Measurements from ENCODE around the gene SCNN1B. TPM values are rescaled to one million over a fixed set of nuclear protein-coding genes. Genes with fewer than 3 reads are reported as not detected.

The SCNN1B gene
- polyA plus RNA-seq, 1 donor from 2014 or later, result not detected

- TF ChIP-seq EZH2 (IDR thresholded peaks at IDR 0.05; ENCODE audit: borderline replicate concordance, insufficient read depth, low read length, poor library complexity, severe bottlenecking) (no peak), RAD21 (conservative IDR thresholded peaks at IDR 0.05) (no peak), MXI1 (conservative IDR thresholded peaks at IDR 0.05; ENCODE audit: poor library complexity, severe bottlenecking) (no peak), POLR2AphosphoS5 (IDR thresholded peaks at IDR 0.05) (no peak), REST (IDR thresholded peaks at IDR 0.05; ENCODE audit: borderline replicate concordance) (no peak)
- H3K27me3 ChIP-seq (ENCODE audit: insufficient read depth, low read depth, low read length), result no peaks in the 10 kb centered on the region
These were observed 19.2 kb downstream of the SCNN1B start for GRCh38 chr16:23321206-23321875.

GRCh38 chr16:23323224-23324030 lies 21.3 kb downstream of the SCNN1B start:
- Histone ChIP-seq H3K9ac (ENCODE audit: low read length) (no peak overlapping the region), H3K4me3 (ENCODE audit: low read length) (no peak overlapping the region), H3K36me3 (ENCODE audit: insufficient read depth, low read length) (no peaks in the 10 kb centered on the region), H3K9me3 (ENCODE audit: low read length) (no peaks in the 10 kb centered on the region), H3K4me2 (ENCODE audit: low read length) (no peak overlapping the region), H3K27ac (ENCODE audit: low read length) (no peak overlapping the region), H3K79me2 (replicated peaks; ENCODE audit: insufficient read depth, low read length) (no peaks in the 10 kb centered on the region), H3F3A (ENCODE audit: insufficient read depth, low read length, poor library complexity, severe bottlenecking) (no peaks in the 10 kb centered on the region), H4K20me1 (ENCODE audit: insufficient read depth) (no peaks in the 10 kb centered on the region), H2AFZ (ENCODE audit: low read depth, low read length) (no peak overlapping the region), H3K9me2 (ENCODE audit: insufficient read depth, low read length) (no peaks in the 10 kb centered on the region), H3K27me3 (ENCODE audit: insufficient read depth, low read depth, low read length) (no peaks in the 10 kb centered on the region)
- no peak for TF ChIP-seq RAD21 (conservative IDR thresholded peaks at IDR 0.05)

More at GRCh38 chr16:23321206-23321875, 19.2 kb downstream of the SCNN1B start:
- Histone ChIP-seq H3K4me3 (ENCODE audit: low read length) (no peak overlapping the region), H3K9me3 (ENCODE audit: low read length) (no peaks in the 10 kb centered on the region), H3K4me2 (ENCODE audit: low read length) (no peak overlapping the region), H3K36me3 (ENCODE audit: insufficient read depth, low read length) (no peaks in the 10 kb centered on the region), H3K79me2 (replicated peaks; ENCODE audit: insufficient read depth, low read length) (no peaks in the 10 kb centered on the region), H3K9ac (ENCODE audit: low read length) (no peak overlapping the region), H3K9me2 (ENCODE audit: insufficient read depth, low read length) (no peaks in the 10 kb centered on the region), H2AFZ (ENCODE audit: low read depth, low read length) (no peak overlapping the region), H4K20me1 (ENCODE audit: insufficient read depth) (no peaks in the 10 kb centered on the region), H3F3A (ENCODE audit: insufficient read depth, low read length, poor library complexity, severe bottlenecking) (no peaks in the 10 kb centered on the region), H3K27ac (ENCODE audit: low read length) (no peak overlapping the region)

- Histone ChIP-seq H3K27me3 (ENCODE audit: insufficient read depth, low read depth, low read length) (no peaks in the 10 kb centered on the region), H3K4me3 (ENCODE audit: low read length) (no peak overlapping the region), H3K9me3 (ENCODE audit: low read length) (no peaks in the 10 kb centered on the region), H3K9ac (ENCODE audit: low read length) (no peak overlapping the region), H3F3A (ENCODE audit: insufficient read depth, low read length, poor library complexity, severe bottlenecking) (no peaks in the 10 kb centered on the region), H3K4me2 (ENCODE audit: low read length) (no peak overlapping the region), H3K79me2 (replicated peaks; ENCODE audit: insufficient read depth, low read length) (no peaks in the 10 kb centered on the region), H3K36me3 (ENCODE audit: insufficient read depth, low read length) (no peaks in the 10 kb centered on the region), H3K9me2 (ENCODE audit: insufficient read depth, low read length) (no peaks in the 10 kb centered on the region), H4K20me1 (ENCODE audit: insufficient read depth) (no peaks in the 10 kb centered on the region), H3K27ac (ENCODE audit: low read length) (no peak overlapping the region), H2AFZ (ENCODE audit: low read depth, low read length) (no peak overlapping the region)
- TF ChIP-seq CTCF (IDR thresholded peaks at IDR 0.05; ENCODE audit: poor library complexity, severe bottlenecking) (no peak), SMC3 (conservative IDR thresholded peaks at IDR 0.05; ENCODE audit: poor library complexity) (no peak), EP300 (conservative IDR thresholded peaks at IDR 0.05; ENCODE audit: poor library complexity, severe bottlenecking) (no peak), EZH2 (IDR thresholded peaks at IDR 0.05; ENCODE audit: borderline replicate concordance, insufficient read depth, low read length, poor library complexity, severe bottlenecking) (no peak), TAF1 (IDR thresholded peaks at IDR 0.05; ENCODE audit: low read depth) (no peak), RAD21 (conservative IDR thresholded peaks at IDR 0.05) (no peak), REST (IDR thresholded peaks at IDR 0.05; ENCODE audit: borderline replicate concordance) (no peak), POLR2AphosphoS5 (IDR thresholded peaks at IDR 0.05) (no peak), MXI1 (conservative IDR thresholded peaks at IDR 0.05; ENCODE audit: poor library complexity, severe bottlenecking) (no peak)
These were observed 22.6 kb downstream of the SCNN1B start for GRCh38 chr16:23324727-23325126.
